NCI-H82 treated with DMSO at 0.1 percent for 48 hours (cell line): ENCODE data around the gene CD300LG.
"Not testable (repeated sequence)": the region's sequence is repeated elsewhere in the genome, so short reads cannot be mapped to it uniquely, and the experiment has no call there.

Source experiments
- DNase-seq: peaks from one replicate; lab custom pipeline; 2025; ENCODE audit not compliant: unreplicated experiment; lab: John Stamatoyannopoulos, UW

CD300LG gene

DNA sequence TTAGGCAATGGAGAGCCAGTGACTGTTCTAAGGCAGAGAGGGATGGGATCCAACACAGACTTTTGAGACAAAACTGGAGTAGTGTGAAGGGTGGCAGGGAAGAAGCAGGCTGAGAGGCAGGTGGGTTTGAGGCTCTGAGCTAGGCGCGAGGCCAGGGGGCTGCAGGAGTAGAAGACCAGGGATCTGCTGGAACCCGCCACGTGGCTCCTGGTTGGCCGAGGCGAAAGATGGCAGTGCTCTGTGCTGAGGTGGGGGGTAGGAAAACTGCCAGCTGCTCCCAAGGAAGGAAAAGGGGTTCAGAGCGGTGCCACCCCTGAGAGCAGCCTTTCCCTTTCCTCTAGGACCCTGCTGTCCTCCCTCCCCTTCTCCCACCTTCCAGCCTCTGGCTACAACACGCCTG lies 5.6 kb downstream of the CD300LG start:
- DNase-seq, result no peak

DNA sequence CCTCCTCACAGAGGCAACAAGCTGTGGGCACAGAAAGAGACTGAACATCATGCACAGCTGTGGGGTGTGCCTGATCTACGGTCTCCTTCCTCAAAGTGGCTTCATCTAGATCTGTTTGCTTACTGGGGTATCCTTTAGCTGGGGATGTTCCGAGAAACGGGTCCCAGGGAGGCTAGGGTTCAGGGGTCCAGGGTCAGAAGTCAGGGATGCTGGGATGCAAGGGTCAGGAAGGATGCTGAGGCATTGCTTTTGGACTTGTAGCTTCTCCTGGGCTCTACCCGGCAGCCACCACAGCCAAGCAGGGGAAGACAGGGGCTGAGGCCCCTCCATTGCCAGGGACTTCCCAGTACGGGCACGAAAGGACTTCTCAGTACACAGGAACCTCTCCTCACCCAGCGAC lies 6.6 kb downstream of the CD300LG start:
- no peak for DNase-seq

DNA sequence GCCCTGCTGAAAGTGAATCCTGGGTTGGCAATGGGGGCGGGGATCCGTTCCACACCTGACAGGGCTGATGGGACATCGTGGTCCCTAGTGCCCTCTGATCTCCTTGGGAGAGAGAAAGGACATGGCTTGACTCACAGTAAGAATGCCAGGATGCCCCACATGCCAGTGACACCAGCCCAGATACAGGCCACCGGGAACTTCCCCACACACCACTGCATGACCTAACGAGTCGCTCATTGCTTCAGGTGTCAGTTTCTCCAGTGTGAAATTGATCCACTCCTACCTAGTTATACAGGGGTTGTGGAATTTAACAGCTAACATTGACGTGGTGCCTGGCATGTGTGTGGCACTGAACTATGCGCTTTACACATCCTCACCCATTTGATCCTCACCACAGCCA lies 7.5 kb downstream of the CD300LG start:
- DNase-seq, result no peak

DNA sequence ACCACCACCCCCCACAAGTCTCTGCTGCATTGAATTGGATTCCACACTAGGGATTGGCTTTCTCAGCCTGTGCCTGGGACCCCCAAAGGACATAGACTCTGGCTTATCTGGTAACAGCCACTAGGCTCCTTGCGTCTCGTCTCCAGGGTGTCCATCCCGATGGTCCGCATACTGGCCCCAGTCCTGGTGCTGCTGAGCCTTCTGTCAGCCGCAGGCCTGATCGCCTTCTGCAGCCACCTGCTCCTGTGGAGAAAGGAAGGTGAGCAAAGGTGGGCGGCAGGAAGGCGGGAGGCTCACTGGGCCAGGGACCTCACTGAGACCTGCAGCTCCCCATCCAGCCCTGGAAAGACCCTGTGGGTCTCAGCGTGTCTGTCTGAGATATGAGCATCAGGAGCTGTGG lies 8.1 kb downstream of the CD300LG start:
- no peak for DNase-seq

DNA sequence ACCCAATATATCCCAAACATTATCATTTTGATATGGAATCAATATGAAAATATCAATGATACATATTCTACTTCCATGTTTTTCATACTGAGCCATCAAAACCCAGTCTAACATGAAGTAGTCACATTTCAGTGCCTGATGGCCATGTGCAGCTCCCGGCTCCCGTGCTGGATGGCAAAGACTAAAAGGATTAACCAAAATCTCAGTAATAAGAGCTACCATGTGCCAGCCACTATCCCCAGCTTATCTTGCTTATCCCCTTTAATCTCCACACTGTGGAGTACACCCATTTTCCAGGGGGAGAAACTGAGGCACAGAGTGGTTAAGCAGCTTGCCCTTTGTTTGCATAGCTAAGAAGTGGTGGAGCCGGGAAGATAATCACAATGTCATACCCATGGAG lies 9.2 kb downstream of the CD300LG start:
- peak; percentile 92 for DNase-seq

DNA sequence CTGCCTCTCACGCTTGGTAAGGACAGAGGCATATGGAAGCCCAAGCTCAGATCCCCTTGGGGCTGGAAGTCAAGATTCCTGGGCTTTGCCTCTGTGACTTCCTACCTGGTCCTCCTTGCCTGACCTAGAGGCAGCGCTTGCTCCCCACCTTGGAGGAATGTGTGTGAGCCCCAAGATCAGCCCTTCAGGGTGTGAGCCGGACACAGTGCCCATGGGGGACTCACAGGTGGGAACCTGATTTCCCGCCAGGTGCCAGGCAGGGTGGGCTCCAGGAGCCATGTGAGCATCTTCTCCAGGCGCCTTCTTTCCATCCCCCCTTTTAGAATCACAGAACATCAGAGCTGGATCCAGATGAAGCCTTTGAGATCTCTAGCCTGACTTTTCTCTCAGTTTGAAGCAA lies 10.2 kb downstream of the CD300LG start:
- no peak for DNase-seq

DNA sequence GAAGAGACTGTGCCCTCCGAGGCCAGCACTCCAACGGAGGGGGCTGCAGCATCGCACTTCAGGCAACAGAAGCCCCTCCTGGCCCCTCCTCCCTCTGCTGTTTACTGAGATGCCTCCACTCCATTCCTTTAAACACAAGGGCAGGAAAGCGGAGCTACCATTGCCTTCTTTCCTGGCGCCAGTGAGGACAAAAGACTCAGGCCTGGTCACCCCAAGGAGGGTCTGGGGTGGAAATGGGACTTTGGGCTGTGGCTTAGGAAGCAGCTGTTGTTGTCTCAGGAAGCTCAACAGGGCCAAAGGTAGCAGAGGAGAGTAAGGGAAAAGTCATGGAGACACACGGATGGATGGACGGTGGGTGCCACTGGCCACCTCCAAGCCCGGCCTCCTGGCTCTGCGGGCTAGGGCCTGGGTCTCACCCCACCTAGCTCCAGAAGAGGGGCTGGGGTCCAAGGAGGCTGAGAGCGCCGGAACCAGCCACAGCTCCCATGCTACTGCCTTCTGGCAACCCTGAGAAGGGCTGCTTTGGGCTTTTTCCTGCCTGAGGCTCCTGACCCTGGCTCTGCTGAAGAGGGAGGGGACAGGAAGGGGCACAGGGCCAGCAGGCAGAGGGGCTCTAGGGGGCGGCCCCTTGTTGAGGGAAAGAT lies 11.1 kb downstream of the CD300LG start:
- peak; percentile 37 for DNase-seq

DNA sequence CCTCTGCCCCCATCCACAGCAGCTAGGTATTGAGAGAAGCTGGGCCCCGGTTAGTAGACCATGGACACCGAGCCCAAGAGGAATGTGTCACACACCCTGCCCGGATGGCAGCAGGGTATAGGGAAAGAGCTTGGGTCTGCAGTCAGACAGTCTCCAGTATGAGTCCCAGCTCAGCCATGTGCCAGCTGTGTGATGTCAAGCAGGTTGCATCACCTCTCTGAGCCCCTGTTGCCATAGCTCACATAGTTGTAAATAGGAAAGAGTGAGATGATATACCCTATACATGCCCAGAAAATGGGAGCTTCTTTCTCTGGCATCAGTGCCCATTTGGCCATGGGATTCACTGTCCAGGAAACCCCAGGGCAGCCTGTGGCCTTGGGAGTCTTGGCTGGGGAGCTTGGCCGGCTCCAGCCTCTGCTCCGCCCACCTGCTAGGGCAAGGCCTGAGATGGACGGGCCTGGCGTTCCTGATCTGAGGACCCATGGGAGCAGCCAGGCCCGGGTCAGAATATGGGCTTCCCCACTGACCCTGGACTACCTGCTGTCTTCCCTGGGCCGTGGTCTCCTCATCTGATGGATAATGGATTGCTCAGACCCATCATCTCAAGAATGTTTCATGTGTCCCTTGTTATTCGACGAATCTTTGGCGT lies 13.2 kb downstream of the CD300LG start:
- DNase-seq, result no peak

DNA sequence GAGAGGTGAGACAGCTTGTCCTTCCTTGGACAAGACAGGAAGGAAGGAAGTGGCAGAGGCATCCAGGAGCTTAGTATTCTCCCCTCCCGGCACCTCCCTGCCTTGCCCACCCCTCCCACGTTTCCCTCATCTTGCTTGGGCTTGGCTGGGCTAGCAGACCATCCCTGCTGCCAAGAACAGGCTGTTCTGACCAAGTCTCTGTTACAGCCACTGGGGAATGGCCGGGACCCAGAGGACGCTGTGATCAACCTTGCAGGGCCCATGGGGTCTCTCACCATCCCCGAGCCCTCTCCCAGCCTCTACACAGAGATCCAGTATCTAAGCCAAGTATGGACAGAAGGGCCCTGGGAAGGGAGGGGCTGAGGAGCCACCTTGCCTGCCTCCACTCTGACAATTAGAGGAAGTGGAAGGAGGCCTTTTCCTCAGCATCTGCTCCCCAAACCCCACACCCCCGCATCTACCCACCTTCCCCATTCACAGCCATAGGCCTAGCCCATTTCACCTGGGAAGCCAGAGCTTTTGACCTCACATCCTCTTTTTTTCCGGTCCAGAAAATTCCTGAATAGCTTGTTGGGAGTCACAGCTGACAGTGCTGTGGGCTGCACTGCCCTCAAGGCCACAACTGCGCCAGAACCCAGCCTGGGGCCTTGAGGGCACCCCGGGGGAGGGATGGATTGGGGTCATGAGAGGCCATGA lies 14.1 kb downstream of the CD300LG start:
- no peak for DNase-seq

DNA sequence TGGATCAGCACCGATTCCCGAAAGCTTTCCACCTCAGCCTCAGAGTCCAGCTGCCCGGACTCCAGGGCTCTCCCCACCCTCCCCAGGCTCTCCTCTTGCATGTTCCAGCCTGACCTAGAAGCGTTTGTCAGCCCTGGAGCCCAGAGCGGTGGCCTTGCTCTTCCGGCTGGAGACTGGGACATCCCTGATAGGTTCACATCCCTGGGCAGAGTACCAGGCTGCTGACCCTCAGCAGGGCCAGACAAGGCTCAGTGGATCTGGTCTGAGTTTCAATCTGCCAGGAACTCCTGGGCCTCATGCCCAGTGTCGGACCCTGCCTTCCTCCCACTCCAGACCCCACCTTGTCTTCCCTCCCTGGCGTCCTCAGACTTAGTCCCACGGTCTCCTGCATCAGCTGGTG lies 15.0 kb downstream of the CD300LG start:
- DNase-seq, result no peak

DNA sequence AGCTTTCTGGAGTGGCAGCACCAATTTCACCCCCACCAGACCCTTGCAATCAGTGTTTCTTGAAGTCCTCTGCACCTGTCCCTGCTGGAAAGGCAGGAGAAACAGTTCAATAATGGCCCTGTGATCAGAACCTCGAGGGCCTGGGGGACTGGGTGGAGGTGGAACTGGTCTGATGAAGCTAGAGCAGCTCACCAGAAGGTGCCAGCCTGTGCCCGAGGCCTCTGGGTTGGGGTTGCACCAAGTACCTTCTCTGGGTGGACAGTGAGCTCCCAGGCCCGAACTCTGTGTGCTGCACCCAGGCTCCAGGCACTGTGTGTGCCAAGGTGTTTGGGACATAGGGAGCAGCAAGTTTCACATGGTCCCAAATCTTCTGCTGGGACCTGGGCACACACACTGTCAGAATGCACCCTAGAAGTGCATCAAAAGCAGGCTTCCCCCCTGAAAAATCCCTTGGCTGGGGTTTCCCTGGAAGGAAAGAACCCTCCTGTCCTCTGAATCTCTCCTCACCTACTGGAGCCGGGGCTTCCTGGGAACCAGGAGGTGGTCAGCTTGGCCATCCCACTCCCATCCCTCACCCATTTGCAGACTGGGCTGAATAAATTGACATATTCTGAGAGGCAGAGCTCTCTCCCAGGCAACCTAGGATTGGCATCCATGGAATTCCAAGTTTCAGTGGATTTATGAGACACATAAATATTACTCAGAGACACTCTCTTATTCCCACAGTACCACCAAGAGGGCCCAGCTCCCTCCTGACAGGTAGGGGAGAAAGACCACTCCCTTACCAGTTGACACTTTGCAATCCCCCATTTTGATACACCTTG lies 17.4 kb downstream of the CD300LG start:
- DNase-seq, result no peak

DNA sequence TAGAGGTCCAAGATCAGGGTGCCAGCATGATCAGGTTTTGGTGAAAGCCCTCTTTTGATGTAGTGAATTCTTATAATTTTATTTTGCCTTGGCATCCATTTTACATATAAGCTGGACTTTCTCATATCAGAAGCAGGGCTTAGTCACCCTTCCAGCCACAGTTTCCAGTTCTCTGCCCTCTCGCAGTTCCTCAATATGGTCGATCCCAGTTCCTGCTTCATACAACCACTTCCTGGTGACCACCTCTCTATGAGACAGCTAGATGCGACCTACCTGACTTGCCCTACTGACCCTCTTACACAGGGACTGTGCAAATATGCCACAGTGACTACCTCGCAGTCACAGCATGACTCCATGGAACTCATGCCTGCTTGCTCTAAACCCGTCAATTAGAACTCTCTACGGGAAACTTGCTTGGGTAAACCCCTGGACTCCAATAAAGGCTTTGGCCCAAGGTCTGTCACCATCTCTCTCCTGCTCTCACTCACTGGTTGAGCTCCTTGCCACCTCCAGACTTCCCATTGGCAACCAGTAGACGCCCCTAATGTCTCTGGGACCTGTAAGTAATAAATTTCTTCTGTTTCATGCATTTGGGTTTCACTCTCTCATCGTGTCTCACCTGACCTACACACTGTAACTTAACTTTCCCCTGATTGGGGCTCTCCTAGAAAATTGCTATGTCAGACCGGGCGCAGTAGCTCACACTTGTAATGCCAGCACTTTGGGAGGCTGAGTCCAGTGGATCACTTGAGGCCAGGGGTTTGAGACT lies 21.4 kb downstream of the CD300LG start:
- no peak for DNase-seq

DNA sequence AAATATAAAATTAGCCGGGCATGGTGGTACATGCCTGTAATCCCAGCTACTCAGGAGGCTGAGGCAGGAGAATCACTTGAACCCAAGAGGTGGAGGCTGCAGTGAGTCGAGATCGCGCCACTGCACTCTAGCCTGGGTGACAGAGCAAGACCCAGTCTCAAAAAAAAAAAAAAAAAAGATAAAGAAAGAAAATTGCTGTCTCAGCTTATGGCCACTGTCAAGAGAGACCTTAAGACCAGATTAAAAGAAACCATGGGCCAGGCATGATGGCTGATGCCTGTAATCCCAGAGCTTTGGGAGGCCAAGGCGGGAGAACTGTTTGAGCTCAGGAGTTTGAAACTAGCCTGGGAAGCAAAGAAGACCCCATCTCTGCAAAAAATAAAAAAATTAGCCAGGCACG lies 22.1 kb downstream of the CD300LG start:
- not testable (repeated sequence) for DNase-seq

DNA sequence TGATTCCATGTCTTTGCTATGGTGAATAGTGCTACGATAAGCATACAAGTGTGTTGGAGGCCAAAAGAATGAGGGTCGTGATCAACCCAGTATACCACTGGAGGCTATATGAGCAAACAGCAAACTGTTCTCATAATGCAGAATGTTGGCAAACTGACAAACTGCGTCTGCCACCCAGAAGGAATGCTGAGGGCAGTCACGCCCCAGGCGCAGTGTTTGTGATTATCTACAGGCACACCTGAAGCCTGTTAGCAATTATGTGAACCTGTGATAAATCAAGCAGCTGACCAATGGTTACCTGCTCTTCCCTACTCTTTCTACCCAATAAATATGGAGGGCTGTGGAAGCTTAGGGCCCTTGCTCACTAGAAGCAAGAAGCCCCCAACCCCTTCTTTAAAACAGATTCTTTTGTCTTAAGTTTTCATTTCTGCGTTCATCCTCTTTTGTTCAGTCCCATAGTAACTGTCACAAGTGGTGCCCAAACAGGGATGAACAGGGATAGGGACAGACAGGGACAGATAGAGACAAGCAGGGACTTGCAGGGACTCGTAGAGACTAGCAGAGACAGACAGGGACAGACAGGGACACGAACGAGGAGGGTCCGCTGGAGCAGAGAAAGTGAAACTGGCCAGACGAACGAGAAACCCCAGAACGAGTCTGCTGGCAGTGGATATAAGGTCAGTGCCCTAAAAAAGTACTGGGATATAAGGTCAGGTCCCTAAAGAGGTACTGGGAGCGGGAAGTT lies 25.1 kb downstream of the CD300LG start:
- no peak for DNase-seq

DNA sequence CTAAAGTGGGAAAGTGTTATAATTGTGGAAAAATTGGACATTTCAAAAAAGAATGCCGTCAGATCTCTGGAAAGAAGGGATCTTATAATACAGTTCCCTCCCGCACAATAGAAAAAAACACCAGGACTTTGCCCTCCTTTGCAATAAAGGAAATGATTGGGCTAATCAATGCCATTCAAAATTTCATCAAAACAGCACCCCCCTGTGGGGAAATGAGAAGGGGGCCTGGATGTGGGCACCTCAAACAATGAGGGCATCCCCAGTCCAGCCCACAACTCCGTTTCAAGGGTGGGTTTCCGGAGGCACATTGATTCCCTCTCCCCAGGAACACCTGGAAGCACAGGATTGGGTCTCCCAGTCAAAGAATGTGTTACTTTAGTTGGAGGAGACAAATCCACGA lies 26.1 kb downstream of the CD300LG start:
- no peak for DNase-seq

DNA sequence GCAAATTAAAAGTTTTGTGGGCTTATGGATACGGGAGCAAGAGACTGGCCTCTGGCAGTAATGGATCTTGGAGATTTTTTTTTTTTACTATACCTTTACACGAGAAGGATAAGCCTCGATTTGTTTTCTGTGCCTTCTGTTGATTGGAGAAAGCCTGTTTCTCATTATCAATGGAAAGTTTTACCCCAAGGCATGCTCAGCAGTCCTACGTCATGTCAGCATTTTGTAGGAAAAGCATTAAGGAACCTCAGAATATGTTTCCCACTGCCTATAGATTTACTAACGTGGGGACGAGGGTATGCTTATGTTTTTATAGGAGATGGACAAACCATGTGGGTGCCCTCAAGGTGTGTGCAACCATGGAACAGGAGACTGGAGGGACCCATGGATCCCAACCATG lies 26.8 kb downstream of the CD300LG start:
- no peak for DNase-seq

DNA sequence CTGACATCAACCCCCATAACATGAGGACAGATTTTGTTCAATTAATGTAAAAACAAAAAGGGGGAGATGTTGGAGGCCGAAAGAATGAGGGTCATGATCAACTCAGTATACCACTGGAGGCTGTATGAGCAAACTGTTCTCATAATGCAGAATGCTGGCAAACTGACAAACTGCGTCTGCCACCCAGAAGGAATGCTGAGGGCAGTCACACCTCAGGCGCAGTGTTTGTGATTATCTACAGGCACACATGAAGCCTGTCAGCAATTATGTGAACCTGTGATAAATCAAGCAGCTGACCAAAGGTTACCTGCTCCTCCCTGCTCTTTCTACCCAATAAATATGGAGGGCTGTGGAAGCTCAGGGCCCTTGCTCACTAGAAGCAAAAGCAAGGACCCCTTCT lies 27.3 kb downstream of the CD300LG start:
- no peak for DNase-seq

DNA sequence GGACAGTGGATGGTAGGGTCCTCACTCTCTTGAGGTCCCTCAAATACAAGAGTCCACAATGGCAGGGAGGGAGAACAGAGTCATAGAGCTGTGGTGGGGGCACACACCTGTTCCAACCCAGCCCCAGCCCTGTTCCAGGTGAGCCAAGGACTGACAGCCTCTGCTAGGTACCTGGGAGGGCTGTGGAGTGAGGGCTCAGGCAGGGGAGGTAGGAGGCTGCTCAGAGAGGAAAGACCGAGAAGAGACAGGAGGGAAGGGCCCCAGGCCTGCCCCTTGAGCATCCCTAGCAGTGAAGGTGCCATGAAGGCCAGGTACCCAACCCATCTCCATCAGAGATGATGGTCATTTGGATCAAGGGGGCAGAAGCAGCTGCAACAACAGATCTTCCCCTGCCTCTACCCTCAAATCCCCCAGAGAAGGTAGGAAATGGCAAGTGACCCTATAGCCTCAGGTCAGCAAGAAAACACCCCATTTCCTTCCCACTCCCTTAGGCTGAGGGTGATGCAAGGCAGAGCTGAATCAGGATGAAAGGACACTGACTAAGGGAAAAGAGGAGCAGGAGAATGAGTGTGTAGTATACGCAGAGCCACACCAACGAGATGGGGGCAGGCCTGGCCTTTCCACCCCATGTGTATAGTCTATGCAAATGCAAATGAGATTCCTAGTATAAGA lies 28.6 kb downstream of the CD300LG start:
- DNase-seq, result no peak

DNA sequence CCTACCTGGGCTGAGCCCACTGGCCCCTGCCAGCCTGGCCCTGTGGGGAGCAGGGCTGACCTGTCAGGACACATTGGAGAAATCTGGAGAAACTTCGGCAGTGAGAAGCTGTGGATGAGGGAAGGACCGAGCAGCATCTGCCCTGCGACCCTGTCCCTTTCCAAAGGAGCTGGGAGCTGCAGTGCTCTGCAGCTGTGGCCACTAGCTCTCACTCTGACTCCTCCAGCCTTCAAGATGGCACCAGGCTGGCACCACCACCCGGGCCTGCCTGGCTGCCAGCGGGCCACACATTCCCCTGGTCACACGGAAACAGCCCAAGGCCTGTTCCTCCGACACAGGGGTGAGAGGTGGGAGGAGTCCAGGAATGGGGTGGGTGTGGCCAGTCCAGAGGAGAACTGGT lies 30.1 kb downstream of the CD300LG start:
- no peak for DNase-seq
